Activated CD4-positive, alpha-beta T cell treated with anti-CD3 and anti-CD28 coated beads, Interleukin-2, amount 10 ng/mL, durations not matched to agents 7 days and 5 days (primary cell): Measurements from ENCODE around the gene MGAT4B. TPM values are rescaled to one million over a fixed set of nuclear protein-coding genes. Genes with fewer than 3 reads are reported as not detected.

Source experiments
- CTCF ChIA-PET: fragments of 350-600 bp; sonication (Branson Sonifier 250); formaldehyde crosslinking; loops from one replicate; lab custom pipeline; 2021; ENCODE audit warnings: antibody characterized with exemption; lab: Charles Lee
- POLR2A ChIA-PET: fragments of 350-600 bp; sonication (Branson Sonifier 250); formaldehyde crosslinking; loops from one replicate; lab custom pipeline; 2021; ENCODE audit warnings: antibody characterized with exemption; lab: Charles Lee
- DNase-seq: peaks from one replicate; pipeline ENCODE4 v3.0.0-alpha.2; 2020
- H3K27ac Mint-ChIP-seq: one replicate; pipeline ENCODE4 v1.8.0; 2021; ENCODE audit warnings: mild to moderate bottlenecking, moderate library complexity, mixed read lengths
- H3K27me3 Mint-ChIP-seq: one replicate; pipeline ENCODE4 v1.8.0; 2021; ENCODE audit warnings: mixed read lengths
- H3K36me3 Mint-ChIP-seq: one replicate; pipeline ENCODE4 v1.8.0; 2021; ENCODE audit warnings: low read depth, mixed read lengths
- H3K4me1 Mint-ChIP-seq: one replicate; pipeline ENCODE4 v1.8.0; 2021; ENCODE audit warnings: mixed read lengths
- H3K4me3 Mint-ChIP-seq: one replicate; pipeline ENCODE4 v1.8.0; 2021; ENCODE audit warnings: mild to moderate bottlenecking, moderate library complexity, mixed read lengths
- H3K9me3 Mint-ChIP-seq: one replicate; pipeline ENCODE4 v1.8.0; 2021; ENCODE audit warnings: mixed read lengths
- total RNA-seq, 2 experiments: library from RNA; stranded (reverse); gene quantifications; one replicate each; pipeline ENCODE4 v1.2.3, GENCODE V29; 2021

The MGAT4B gene
- total RNA-seq, 2 experiments from 2014 or later = 86.2 to 87.7 TPM

- ChIA-PET CTCF (interaction anchor here (0.7 to 1.9 kb wide), 4 partner anchors 13 to 112 kb away, joined by 3 to 8 read pairs (median 4); no protein-coding TSS in a partner anchor), POLR2A (no interaction called here)
- no peak overlapping the region for H3K27ac Mint-ChIP-seq
- no peak for DNase-seq
- H3K4me1 Mint-ChIP-seq = no peaks in the 10 kb centered on the region
- no peak overlapping the region for H3K4me3 Mint-ChIP-seq
- peaks cover 16% of the 10 kb centered on the region for H3K36me3 Mint-ChIP-seq
- no peaks in the 10 kb centered on the region for H3K9me3 Mint-ChIP-seq
- H3K27me3 Mint-ChIP-seq = no peaks in the 10 kb centered on the region
Measured at GRCh38 chr5:179780362-179780761, 26.3 kb downstream of the MGAT4B start.

GRCh38 chr5:179779826-179780225 lies 26.8 kb downstream of the MGAT4B start:
- POLR2A ChIA-PET = no interaction called here
- H3K27me3 Mint-ChIP-seq = no peaks in the 10 kb centered on the region
- H3K36me3 Mint-ChIP-seq = peaks cover 16% of the 10 kb centered on the region

DNA sequence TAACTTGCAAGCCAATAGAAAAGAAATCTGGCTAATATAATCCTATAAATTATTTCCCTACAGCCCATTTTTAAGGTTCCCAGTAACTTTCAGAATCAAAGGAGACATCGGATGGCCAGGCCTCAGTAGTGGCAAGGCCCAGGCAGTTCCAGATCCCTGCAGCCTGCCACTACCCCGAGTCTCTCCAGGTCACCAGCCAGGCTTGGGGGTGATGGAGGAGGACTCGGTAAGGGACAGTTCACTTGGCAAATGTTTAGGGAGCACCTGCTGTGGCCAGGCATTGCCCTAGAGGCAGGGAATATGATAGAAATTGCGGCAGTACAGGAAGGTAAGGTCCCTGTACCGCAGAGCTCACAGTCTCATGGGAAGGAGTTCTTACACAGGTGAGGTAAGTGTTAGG lies 28.1 kb downstream of the MGAT4B start:
- peaks cover 16% of the 10 kb centered on the region for H3K36me3 Mint-ChIP-seq

More at GRCh38 chr5:179779826-179780225, 26.8 kb downstream of the MGAT4B start:
- Mint-ChIP-seq H3K9me3 (no peaks in the 10 kb centered on the region), H3K4me1 (no peaks in the 10 kb centered on the region), H3K4me3 (no peak overlapping the region), H3K27ac (peak overlapping the region; percentile 55)
- no peak for DNase-seq
- CTCF ChIA-PET = interaction anchor here (0.6 to 1.8 kb wide), 4 partner anchors 17 to 112 kb away, joined by 3 to 8 read pairs (median 4); no protein-coding TSS in a partner anchor

GRCh38 chr5:179777909-179778308 lies 28.8 kb downstream of the MGAT4B start:
- POLR2A ChIA-PET = no interaction called here
- Mint-ChIP-seq H3K4me3 (no peak overlapping the region), H3K4me1 (no peaks in the 10 kb centered on the region), H3K27ac (no peak overlapping the region), H3K27me3 (no peaks in the 10 kb centered on the region), H3K9me3 (no peaks in the 10 kb centered on the region), H3K36me3 (peaks cover 21% of the 10 kb centered on the region)
- DNase-seq = no peak
- CTCF ChIA-PET = interaction anchor here (1.9 kb wide), 1 partner anchor 11 kb away, joined by 8 read pairs; no protein-coding TSS in a partner anchor

More for the DNA sequence above, 28.1 kb downstream of the MGAT4B start:
- Mint-ChIP-seq H3K9me3 (no peaks in the 10 kb centered on the region), H3K27me3 (no peaks in the 10 kb centered on the region), H3K27ac (no peak overlapping the region), H3K4me3 (no peak overlapping the region), H3K4me1 (no peaks in the 10 kb centered on the region)
- POLR2A ChIA-PET = no interaction called here
- DNase-seq = no peak
- CTCF ChIA-PET = no interaction called here

DNA sequence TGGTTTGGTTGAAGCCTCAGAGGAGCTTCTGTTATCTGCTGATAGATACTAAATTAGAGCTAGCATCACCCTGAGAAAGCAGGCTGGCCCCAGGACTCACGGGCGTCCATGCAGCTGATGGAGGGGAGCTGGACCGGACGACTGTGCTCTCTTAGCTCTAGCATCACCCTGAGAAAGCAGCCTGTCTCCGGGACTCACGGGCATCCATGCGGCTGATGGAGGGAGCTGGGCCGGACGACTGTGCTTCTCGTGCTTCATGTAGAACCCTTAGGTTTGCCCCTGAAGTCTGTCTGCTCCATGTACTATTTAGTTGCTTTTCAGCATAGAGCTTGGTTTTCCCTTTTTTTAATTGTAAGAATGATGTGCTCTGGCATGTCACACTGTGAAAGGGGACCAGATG lies 29.2 kb downstream of the MGAT4B start:
- H3K36me3 Mint-ChIP-seq = peaks cover 25% of the 10 kb centered on the region
- CTCF ChIA-PET = interaction anchor here (1.0 to 1.9 kb wide), 3 partner anchors 11 to 45 kb away, joined by 3 to 8 read pairs (median 4); partner anchors contain the start of gene MAML1
- no peak overlapping the region for H3K4me3 Mint-ChIP-seq
- no peak for DNase-seq
- POLR2A ChIA-PET = no interaction called here
- H3K4me1 Mint-ChIP-seq = no peaks in the 10 kb centered on the region
- no peaks in the 10 kb centered on the region for H3K27me3 Mint-ChIP-seq
- no peak overlapping the region for H3K27ac Mint-ChIP-seq
- no peaks in the 10 kb centered on the region for H3K9me3 Mint-ChIP-seq

DNA sequence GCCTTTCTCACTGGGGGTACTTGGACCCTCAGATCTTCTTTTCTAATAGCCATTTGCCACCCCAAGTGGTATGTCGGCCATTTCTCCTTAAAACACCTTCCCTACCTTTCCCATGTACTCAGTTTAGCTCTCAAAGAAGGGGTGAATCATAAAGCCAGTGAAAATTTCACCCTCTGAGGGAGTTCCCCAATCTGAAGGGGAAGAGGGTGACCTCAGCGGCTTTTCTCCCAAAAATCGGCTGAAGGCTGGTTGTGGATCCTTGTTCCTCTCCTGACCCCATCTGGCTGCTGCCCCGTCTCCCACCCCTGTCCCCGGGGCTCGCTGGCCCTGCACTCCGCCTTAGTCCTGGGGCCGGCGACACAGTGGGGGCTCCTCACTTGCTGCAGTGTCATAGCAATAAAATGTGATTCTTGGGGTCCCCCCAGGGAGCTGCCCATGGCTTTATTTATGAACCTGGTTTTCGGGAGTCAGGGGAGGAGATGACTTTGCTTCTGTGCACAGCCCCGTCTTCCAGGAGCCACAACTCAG lies 30.2 kb downstream of the MGAT4B start:
- Mint-ChIP-seq H3K27me3 (no peaks in the 10 kb centered on the region), H3K4me3 (no peak overlapping the region), H3K36me3 (peaks cover 31% of the 10 kb centered on the region), H3K27ac (no peak overlapping the region), H3K9me3 (no peaks in the 10 kb centered on the region), H3K4me1 (no peaks in the 10 kb centered on the region)
- ChIA-PET CTCF (interaction anchor here (1.0 to 1.9 kb wide), 3 partner anchors 10 to 44 kb away, joined by 3 to 8 read pairs (median 4); partner anchors contain the start of gene MAML1), POLR2A (no interaction called here)
- no peak for DNase-seq

DNA sequence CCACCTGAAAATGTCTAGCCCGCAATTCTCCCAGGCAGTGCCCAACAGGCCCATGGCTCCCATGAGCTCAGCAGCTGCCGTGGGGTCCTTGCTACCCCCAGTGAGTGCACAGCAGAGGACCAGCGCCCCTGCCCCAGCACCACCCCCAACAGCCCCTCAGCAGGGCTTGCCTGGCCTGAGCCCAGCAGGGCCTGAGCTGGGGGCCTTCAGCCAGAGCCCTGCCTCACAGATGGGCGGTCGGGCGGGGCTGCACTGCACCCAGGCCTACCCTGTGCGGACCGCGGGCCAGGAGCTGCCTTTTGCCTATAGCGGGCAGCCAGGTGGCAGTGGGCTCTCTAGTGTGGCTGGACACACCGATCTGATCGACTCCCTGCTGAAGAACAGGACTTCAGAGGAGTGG lies 32.2 kb downstream of the MGAT4B start:
- no peaks in the 10 kb centered on the region for H3K27me3 Mint-ChIP-seq
- no peak for DNase-seq
- ChIA-PET POLR2A (no interaction called here), CTCF (interaction anchor here (1.4 to 1.8 kb wide), 2 partner anchors 9 to 11 kb away, joined by 4 to 6 read pairs; no protein-coding TSS in a partner anchor)
- H3K4me3 Mint-ChIP-seq = no peak overlapping the region
- no peaks in the 10 kb centered on the region for H3K9me3 Mint-ChIP-seq
- peaks cover 33% of the 10 kb centered on the region for H3K36me3 Mint-ChIP-seq
- H3K27ac Mint-ChIP-seq = no peak overlapping the region
- no peaks in the 10 kb centered on the region for H3K4me1 Mint-ChIP-seq

DNA sequence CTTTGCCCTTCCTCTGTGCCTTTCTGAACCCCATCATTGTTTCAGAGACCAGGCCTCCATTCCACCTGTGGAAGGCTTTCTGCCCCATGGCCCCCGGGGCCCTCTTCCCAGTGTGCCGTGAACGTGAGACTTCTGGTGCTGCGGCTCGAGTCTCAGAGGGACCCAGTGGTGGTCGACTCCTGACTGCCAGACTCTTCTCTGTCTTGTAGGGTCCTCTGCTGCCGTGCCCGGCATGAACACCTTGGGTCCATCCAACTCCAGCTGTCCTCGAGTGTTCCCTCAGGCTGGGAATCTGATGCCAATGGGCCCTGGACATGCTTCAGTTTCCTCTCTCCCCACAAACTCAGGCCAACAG lies 33.0 kb downstream of the MGAT4B start:
- Mint-ChIP-seq H3K4me1 (no peaks in the 10 kb centered on the region), H3K4me3 (no peak overlapping the region), H3K27me3 (no peaks in the 10 kb centered on the region), H3K36me3 (peaks cover 36% of the 10 kb centered on the region), H3K9me3 (no peaks in the 10 kb centered on the region), H3K27ac (no peak overlapping the region)
- no peak for DNase-seq
- CTCF ChIA-PET = interaction anchor here (1.8 kb wide), 1 partner anchor 11 kb away, joined by 6 read pairs; no protein-coding TSS in a partner anchor
- POLR2A ChIA-PET = no interaction called here

DNA sequence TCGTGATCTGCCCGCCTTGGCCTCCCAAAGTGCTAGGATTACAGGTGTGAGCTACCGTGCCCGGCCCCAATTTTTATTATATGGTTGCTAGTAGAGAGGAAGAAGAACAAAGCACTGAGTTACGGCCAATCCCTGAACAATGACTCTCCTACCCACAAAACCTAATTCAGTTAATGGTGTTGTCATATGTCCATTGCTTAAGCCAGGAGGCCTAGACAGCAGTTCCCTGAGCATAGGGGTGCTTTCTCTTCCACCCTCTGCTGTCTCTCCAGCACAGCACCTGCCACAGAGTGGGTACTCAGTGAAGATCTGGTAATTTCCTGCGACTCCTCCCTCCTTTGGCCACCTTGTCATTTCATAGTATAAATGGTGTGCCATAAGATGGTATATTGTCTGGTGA lies 34.3 kb downstream of the MGAT4B start:
- ChIA-PET POLR2A (no interaction called here), CTCF (no interaction called here)
- Mint-ChIP-seq H3K9me3 (no peaks in the 10 kb centered on the region), H3K4me1 (peaks cover 3% of the 10 kb centered on the region), H3K4me3 (no peak overlapping the region), H3K36me3 (peaks cover 28% of the 10 kb centered on the region), H3K27me3 (no peaks in the 10 kb centered on the region), H3K27ac (no peak overlapping the region)
- no peak for DNase-seq

GRCh38 chr5:179771311-179771895 lies 35.3 kb downstream of the MGAT4B start:
- Mint-ChIP-seq H3K9me3 (no peaks in the 10 kb centered on the region), H3K4me3 (no peak overlapping the region), H3K4me1 (peaks cover 5% of the 10 kb centered on the region), H3K27me3 (no peaks in the 10 kb centered on the region), H3K27ac (no peak overlapping the region), H3K36me3 (peaks cover 33% of the 10 kb centered on the region)
- ChIA-PET CTCF (interaction anchor here (0.9 to 1.0 kb wide), 2 partner anchors 10 to 20 kb away, joined by 3 read pairs; no protein-coding TSS in a partner anchor), POLR2A (no interaction called here)
- no peak for DNase-seq

GRCh38 chr5:179769796-179770195 lies 36.9 kb downstream of the MGAT4B start:
- POLR2A ChIA-PET = no interaction called here

GRCh38 chr5:179769271-179769670 lies 37.4 kb downstream of the MGAT4B start:
- CTCF ChIA-PET = interaction anchor here (0.7 to 1.5 kb wide), 4 partner anchors 14 to 33 kb away, joined by 3 to 5 read pairs (median 4); no protein-coding TSS in a partner anchor
- peaks cover 43% of the 10 kb centered on the region for H3K36me3 Mint-ChIP-seq
- H3K27me3 Mint-ChIP-seq = no peaks in the 10 kb centered on the region
- H3K4me1 Mint-ChIP-seq = peaks cover 11% of the 10 kb centered on the region
- H3K9me3 Mint-ChIP-seq = no peaks in the 10 kb centered on the region
- H3K4me3 Mint-ChIP-seq = no peak overlapping the region
- no peak overlapping the region for H3K27ac Mint-ChIP-seq
- no peak for DNase-seq
- POLR2A ChIA-PET = no interaction called here

More at GRCh38 chr5:179769796-179770195, 36.9 kb downstream of the MGAT4B start:
- Mint-ChIP-seq H3K36me3 (peaks cover 43% of the 10 kb centered on the region), H3K4me3 (no peak overlapping the region), H3K27me3 (no peaks in the 10 kb centered on the region), H3K9me3 (no peaks in the 10 kb centered on the region), H3K27ac (no peak overlapping the region), H3K4me1 (peaks cover 11% of the 10 kb centered on the region)
- CTCF ChIA-PET = interaction anchor here (0.7 to 1.5 kb wide), 3 partner anchors 14 to 32 kb away, joined by 3 to 5 read pairs (median 4); no protein-coding TSS in a partner anchor
- no peak for DNase-seq
